Stomach (tissue), 9 donors: ENCODE data around the gene NRXN2. TPM values are rescaled to one million over a fixed set of nuclear protein-coding genes. Genes with fewer than 3 reads are reported as not detected.

Experiments used
- DNase-seq, 2 donors: peaks; one replicate each; pipeline versions ENCODE4 v3.0.0 to v3.0.0-alpha.2; 2013 to 2019
- H3K27ac ChIP-seq, 5 donors: fragments of 200-600 bp in 4 of 5; sonication (generic) in 4 of 5; one replicate each; pipeline ENCODE4 v1.5.1; 2013 to 2019; ENCODE audit warnings: mild to moderate bottlenecking in 1 of 5, moderate library complexity in 1 of 5
- H3K27me3 ChIP-seq, 3 donors: fragments of 200-600 bp; sonication (generic); one replicate each; pipeline ENCODE4 v1.5.1; 2017 to 2019; ENCODE audit warnings: mixed run types in 1 of 3
- H3K36me3 ChIP-seq, 4 donors: fragments of 200-600 bp; sonication (generic); 1 replicate in 3 of 4; 2 replicates in 1 of 4; pipeline ENCODE4 v1.5.1; 2016 to 2019
- H3K4me1 ChIP-seq, 4 donors: fragments of 200-600 bp; sonication (generic); one replicate each; pipeline ENCODE4 v1.5.1; 2016 to 2019
- H3K4me3 ChIP-seq, 4 donors: fragments of 200-600 bp; sonication (generic) in 3 of 4; one replicate each; pipeline ENCODE4 v1.5.1; 2016 to 2019; ENCODE audit warnings: mild to moderate bottlenecking in 1 of 4
- H3K9me3 ChIP-seq, 4 donors: fragments of 200-600 bp; sonication (generic); one replicate each; pipeline ENCODE4 v1.5.1; 2016 to 2019
- EP300 ChIP-seq: sonication (generic); formaldehyde crosslinking; IDR thresholded peaks from one replicate; pipeline ENCODE4 v1.6.1; 2017; ENCODE audit warnings: antibody characterized with exemption
- POLR2A ChIP-seq, 4 donors: fragments of 450-650 bp; IDR thresholded peaks; one replicate each; pipeline ENCODE4 v1.6.1; 2016; ENCODE audit warnings: antibody characterized with exemption in 4 of 4, control low read depth in 2 of 4, mild to moderate bottlenecking in 1 of 4, moderate library complexity in 1 of 4
- POLR2AphosphoS5 ChIP-seq, 3 donors: sonication (generic); formaldehyde crosslinking; IDR thresholded peaks; one replicate each; pipeline ENCODE4 v1.6.1; 2016; ENCODE audit warnings: antibody characterized with exemption in 3 of 3
- WGBS, 5 donors: extraction: QIAGEN DNeasy Blood & Tissue Kit in 3 of 5; methylation state at CpG; one replicate each; pipeline versions ENCODE4 v1.1.5 to v1.1.7; 2013 to 2018; 5-methylcytosine and 5-hydroxymethylcytosine counted together
- intact Hi-C: fragments of 100-400 bp; cut with DNase I; formaldehyde crosslinking; loops from one replicate; pipeline ENCODE4 v1.15.1; 2023; ENCODE audit warnings: low total_unique reads
- polyA plus RNA-seq, 3 donors: library from polyadenylated mRNA; stranded (reverse); fragments of 200-250 nt; gene quantifications; one replicate each; pipeline ENCODE4 v1.2.3, GENCODE V29; 2013
- total RNA-seq, 5 donors: library from RNA; depleted of rRNA; stranded (reverse); fragments of >200 nt; gene quantifications; one replicate each; pipeline versions ENCODE4 v1.1.0 to v1.2.3, GENCODE V29; 2014 to 2016
- TF ChIP-seq, protein P1 (sequence below), 7 experiments: fragments of 450-650 bp in 4 of 7; fragments of 200-600 bp in 3 of 7; sonication (generic) in 3 of 7; IDR thresholded peaks; one replicate each; pipeline ENCODE4 v1.5.1; 2016 to 2019; ENCODE audit warnings: antibody characterized with exemption in 7 of 7, control low read depth in 2 of 7, mild to moderate bottlenecking in 1 of 7
- donor health status: healthy with polysubstance abuse.
- donor health status: Bipolar disorder and iron deficiency.
- donor health status: healthy.

The NRXN2 gene
- total and polyA plus RNA-seq, 8 donors: 0.14 to 16.9 (median 1.2) TPM; not detected in 4

DNA sequence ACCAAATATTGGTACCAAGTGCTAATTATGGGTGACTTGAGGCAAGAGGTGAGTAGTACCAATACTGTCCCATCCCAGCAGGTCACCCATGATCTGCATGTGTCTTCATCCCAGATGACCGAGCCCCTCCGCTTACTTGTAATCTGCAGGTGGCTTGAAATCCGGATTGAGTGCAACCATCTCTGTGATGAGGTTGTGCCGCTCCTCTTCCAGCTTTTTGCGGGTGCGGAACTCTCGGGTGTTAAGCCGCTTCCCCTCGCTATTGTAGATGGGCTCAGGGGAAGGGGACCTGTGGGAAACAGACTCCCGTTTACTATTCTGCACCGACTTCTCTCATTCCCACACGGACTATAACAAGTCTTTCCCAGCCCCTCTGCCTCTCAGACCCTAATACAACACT lies 47.1 kb upstream of the NRXN2 start:
- TF ChIP-seq POLR2A (IDR thresholded peaks at IDR 0.05) (no peak), POLR2AphosphoS5 (IDR thresholded peaks at IDR 0.05) (no peak), EP300 (no peak)
- TF ChIP-seq, protein P1, sequence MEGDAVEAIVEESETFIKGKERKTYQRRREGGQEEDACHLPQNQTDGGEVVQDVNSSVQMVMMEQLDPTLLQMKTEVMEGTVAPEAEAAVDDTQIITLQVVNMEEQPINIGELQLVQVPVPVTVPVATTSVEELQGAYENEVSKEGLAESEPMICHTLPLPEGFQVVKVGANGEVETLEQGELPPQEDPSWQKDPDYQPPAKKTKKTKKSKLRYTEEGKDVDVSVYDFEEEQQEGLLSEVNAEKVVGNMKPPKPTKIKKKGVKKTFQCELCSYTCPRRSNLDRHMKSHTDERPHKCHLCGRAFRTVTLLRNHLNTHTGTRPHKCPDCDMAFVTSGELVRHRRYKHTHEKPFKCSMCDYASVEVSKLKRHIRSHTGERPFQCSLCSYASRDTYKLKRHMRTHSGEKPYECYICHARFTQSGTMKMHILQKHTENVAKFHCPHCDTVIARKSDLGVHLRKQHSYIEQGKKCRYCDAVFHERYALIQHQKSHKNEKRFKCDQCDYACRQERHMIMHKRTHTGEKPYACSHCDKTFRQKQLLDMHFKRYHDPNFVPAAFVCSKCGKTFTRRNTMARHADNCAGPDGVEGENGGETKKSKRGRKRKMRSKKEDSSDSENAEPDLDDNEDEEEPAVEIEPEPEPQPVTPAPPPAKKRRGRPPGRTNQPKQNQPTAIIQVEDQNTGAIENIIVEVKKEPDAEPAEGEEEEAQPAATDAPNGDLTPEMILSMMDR (IDR thresholded peaks at IDR 0.05): no peak
- intact Hi-C loops: no loop called here
- H3K4me1 ChIP-seq: peaks cover 33 to 80% (median 48%) of the 10 kb centered on the region in 4 donors
- no peaks in the 10 kb centered on the region for H3K27me3 ChIP-seq
- 93 to 96% (median 94%) methylated on average over 12 of the region's 12 CpGs for WGBS, 5 donors
- no peak for DNase-seq
- H3K9me3 ChIP-seq: no peaks in the 10 kb centered on the region
- peaks cover 100% of the 10 kb centered on the region in 4 donors for H3K36me3 ChIP-seq
- no peak overlapping the region for H3K27ac ChIP-seq
- no peak overlapping the region for H3K4me3 ChIP-seq

DNA sequence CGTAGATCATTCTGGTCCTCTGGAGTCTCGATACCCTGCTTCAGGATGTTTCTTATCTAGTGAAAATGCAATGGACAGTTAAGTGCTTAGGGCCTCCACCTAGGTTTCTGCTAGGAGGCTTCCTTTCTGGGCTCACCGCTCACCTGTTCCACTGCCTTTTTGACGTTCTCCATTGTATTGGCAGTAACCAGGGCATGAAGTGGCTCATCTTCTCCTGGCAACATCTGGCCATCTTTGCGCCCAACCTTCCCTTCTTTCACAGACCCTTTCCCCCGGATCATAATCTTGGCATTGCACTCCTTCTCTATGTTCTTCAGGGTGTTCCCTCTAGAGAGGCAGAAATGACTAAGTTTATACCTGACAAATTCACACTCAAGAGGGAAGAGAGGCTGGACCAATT lies 46.3 kb upstream of the NRXN2 start:
- Histone ChIP-seq H3K4me3 (no peak overlapping the region), H3K9me3 (no peaks in the 10 kb centered on the region), H3K27me3 (no peaks in the 10 kb centered on the region), H3K4me1 (peaks cover 34 to 80% (median 48%) of the 10 kb centered on the region in 4 donors), H3K27ac (peak overlapping the region in 1 of 5 donors; percentile 20), H3K36me3 (peaks cover 100% of the 10 kb centered on the region in 4 donors)
- TF ChIP-seq POLR2A (IDR thresholded peaks at IDR 0.05) (no peak), POLR2AphosphoS5 (IDR thresholded peaks at IDR 0.05) (no peak), EP300 (no peak)
- TF ChIP-seq, protein P1 (IDR thresholded peaks at IDR 0.05): no peak
- DNase-seq: no peak
- 81 to 93% (median 91%) methylated on average over 6 of the region's 6 CpGs for WGBS, 5 donors
- intact Hi-C loops: no loop called here

DNA sequence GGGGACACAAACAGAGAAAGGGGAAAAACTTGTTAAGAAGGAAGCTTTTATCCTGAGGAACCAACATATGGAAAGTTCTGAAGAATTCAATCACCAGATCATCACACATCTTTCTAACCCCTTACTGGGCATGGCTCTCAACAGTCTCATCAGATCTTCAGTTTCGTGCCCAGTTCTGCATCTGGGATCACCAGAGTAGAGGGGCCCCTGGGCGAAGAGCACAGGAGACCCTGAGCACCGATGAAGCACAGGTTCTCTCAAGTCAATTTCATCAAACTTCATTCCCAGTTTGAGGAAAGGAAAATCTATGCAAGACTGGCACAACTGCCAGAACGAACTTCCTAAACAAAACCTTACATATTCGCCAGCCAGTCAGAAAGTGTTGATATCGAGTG lies 45.3 kb upstream of the NRXN2 start:
- Histone ChIP-seq H3K4me1 (peaks cover 39 to 80% (median 51%) of the 10 kb centered on the region in 4 donors), H3K27ac (peak overlapping the region in 3 of 5 donors; percentile 58 to 71 (median 69)), H3K36me3 (peaks cover 100% of the 10 kb centered on the region in 4 donors), H3K9me3 (no peaks in the 10 kb centered on the region), H3K27me3 (no peaks in the 10 kb centered on the region), H3K4me3 (no peak overlapping the region)
- TF ChIP-seq POLR2AphosphoS5 (IDR thresholded peaks at IDR 0.05) (no peak), POLR2A (IDR thresholded peaks at IDR 0.05) (no peak), EP300 (no peak)
- TF ChIP-seq, protein P1 (IDR thresholded peaks at IDR 0.05): no peak
- no peak for DNase-seq
- WGBS, 5 donors: 84 to 88% (median 87%) methylated on average over 6 of the region's 6 CpGs
- intact Hi-C loops: no loop called here

DNA sequence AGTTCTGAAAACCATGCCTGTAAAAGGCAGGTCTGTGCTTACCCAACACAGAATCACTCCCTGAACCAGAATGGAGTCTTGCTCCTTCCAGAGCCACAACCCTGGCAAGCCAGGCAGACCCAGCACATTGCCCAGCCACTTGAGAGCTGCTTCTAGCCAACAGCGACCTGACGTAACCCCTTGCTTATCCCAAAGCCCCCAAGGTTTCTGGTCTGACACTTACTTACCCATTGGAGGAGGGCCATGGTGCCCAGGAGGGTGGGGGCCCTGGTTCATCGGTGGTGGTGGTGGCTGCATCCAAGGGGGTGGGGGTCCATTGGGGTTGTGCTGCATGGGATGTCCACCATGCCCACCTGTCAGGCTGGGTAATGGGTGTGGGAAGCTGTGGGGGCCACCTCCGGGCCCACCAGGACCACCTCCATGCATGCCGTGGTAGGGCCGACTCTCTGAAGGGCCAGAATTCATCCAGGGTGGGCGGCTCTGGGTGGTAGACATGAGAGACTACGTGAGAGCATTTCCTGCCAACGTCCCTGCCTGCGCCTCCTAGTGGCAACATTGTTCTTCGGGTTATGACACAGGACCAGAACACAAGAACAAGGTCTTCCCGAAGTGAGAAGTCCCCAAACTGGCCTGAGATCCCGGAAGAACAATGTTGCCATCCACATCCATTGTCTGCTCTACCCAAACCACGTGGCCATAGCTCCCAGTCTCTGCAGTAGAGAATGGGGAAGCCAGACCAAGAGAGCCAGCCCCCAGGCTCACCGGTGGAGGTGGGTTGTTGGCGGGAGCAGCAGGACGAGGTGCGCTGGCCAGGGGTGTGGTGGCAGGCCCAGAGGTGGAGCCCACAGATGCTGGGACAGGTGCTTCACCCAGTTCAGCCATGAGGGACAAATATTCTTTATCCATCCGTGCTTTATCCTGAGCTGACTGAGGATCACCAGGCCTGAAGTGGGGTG lies 44.6 kb upstream of the NRXN2 start:
- no peaks in the 10 kb centered on the region for H3K9me3 ChIP-seq
- peaks cover 37 to 80% (median 52%) of the 10 kb centered on the region in 4 donors for H3K4me1 ChIP-seq
- peaks cover 100% of the 10 kb centered on the region in 4 donors for H3K36me3 ChIP-seq
- H3K27ac ChIP-seq: peak overlapping the region in 4 of 5 donors; percentile 22 to 71 (median 64)
- TF ChIP-seq POLR2A (IDR thresholded peaks at IDR 0.05) (no peak), POLR2AphosphoS5 (IDR thresholded peaks at IDR 0.05) (peak in 1 of 3 donors; percentile 6), EP300 (no peak)
- TF ChIP-seq, protein P1 (IDR thresholded peaks at IDR 0.05): peak in 5 of 7 experiments; percentile 36 to 78 (median 60)
- intact Hi-C loops: no loop called here
- DNase-seq: peak; percentile 73 to 83
- no peaks in the 10 kb centered on the region for H3K27me3 ChIP-seq
- WGBS, 5 donors: 45 to 59% (median 57%) methylated on average over 16 to 19 of the region's 19 CpGs
- no peak overlapping the region for H3K4me3 ChIP-seq
